ENCODE results near the gene GNA15. TPM values are rescaled to one million over a fixed set of nuclear protein-coding genes. Genes with fewer than 3 reads are reported as not detected.

Gene GNA15
- total and polyA plus RNA-seq, 2 of the 8 experiments (the other 6 are each of a cell fraction or from before 2014, with no cell fraction given): 0.26 to 0.45 TPM

GRCh38 chr19:3117716-3118115 lies 18.1 kb upstream of the GNA15 start (continued):
- TF ChIP-seq, protein P1, sequence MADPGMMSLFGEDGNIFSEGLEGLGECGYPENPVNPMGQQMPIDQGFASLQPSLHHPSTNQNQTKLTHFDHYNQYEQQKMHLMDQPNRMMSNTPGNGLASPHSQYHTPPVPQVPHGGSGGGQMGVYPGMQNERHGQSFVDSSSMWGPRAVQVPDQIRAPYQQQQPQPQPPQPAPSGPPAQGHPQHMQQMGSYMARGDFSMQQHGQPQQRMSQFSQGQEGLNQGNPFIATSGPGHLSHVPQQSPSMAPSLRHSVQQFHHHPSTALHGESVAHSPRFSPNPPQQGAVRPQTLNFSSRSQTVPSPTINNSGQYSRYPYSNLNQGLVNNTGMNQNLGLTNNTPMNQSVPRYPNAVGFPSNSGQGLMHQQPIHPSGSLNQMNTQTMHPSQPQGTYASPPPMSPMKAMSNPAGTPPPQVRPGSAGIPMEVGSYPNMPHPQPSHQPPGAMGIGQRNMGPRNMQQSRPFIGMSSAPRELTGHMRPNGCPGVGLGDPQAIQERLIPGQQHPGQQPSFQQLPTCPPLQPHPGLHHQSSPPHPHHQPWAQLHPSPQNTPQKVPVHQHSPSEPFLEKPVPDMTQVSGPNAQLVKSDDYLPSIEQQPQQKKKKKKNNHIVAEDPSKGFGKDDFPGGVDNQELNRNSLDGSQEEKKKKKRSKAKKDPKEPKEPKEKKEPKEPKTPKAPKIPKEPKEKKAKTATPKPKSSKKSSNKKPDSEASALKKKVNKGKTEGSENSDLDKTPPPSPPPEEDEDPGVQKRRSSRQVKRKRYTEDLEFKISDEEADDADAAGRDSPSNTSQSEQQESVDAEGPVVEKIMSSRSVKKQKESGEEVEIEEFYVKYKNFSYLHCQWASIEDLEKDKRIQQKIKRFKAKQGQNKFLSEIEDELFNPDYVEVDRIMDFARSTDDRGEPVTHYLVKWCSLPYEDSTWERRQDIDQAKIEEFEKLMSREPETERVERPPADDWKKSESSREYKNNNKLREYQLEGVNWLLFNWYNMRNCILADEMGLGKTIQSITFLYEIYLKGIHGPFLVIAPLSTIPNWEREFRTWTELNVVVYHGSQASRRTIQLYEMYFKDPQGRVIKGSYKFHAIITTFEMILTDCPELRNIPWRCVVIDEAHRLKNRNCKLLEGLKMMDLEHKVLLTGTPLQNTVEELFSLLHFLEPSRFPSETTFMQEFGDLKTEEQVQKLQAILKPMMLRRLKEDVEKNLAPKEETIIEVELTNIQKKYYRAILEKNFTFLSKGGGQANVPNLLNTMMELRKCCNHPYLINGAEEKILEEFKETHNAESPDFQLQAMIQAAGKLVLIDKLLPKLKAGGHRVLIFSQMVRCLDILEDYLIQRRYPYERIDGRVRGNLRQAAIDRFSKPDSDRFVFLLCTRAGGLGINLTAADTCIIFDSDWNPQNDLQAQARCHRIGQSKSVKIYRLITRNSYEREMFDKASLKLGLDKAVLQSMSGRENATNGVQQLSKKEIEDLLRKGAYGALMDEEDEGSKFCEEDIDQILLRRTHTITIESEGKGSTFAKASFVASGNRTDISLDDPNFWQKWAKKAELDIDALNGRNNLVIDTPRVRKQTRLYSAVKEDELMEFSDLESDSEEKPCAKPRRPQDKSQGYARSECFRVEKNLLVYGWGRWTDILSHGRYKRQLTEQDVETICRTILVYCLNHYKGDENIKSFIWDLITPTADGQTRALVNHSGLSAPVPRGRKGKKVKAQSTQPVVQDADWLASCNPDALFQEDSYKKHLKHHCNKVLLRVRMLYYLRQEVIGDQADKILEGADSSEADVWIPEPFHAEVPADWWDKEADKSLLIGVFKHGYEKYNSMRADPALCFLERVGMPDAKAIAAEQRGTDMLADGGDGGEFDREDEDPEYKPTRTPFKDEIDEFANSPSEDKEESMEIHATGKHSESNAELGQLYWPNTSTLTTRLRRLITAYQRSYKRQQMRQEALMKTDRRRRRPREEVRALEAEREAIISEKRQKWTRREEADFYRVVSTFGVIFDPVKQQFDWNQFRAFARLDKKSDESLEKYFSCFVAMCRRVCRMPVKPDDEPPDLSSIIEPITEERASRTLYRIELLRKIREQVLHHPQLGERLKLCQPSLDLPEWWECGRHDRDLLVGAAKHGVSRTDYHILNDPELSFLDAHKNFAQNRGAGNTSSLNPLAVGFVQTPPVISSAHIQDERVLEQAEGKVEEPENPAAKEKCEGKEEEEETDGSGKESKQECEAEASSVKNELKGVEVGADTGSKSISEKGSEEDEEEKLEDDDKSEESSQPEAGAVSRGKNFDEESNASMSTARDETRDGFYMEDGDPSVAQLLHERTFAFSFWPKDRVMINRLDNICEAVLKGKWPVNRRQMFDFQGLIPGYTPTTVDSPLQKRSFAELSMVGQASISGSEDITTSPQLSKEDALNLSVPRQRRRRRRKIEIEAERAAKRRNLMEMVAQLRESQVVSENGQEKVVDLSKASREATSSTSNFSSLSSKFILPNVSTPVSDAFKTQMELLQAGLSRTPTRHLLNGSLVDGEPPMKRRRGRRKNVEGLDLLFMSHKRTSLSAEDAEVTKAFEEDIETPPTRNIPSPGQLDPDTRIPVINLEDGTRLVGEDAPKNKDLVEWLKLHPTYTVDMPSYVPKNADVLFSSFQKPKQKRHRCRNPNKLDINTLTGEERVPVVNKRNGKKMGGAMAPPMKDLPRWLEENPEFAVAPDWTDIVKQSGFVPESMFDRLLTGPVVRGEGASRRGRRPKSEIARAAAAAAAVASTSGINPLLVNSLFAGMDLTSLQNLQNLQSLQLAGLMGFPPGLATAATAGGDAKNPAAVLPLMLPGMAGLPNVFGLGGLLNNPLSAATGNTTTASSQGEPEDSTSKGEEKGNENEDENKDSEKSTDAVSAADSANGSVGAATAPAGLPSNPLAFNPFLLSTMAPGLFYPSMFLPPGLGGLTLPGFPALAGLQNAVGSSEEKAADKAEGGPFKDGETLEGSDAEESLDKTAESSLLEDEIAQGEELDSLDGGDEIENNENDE (IDR thresholded peaks at IDR 0.05; ENCODE audit: insufficient replicate concordance, low read length): no peak
- no peak for TF ChIP-seq RFX5 (IDR thresholded peaks at IDR 0.05; ENCODE audit: borderline replicate concordance, low read depth, low read length)
- no peak for TF ChIP-seq TAF1 (IDR thresholded peaks at IDR 0.05; ENCODE audit: low read depth, low read length)
- no peak for TF ChIP-seq RBBP5 (IDR thresholded peaks at IDR 0.05; ENCODE audit: borderline replicate concordance, low read depth, low read length)
- no peak for TF ChIP-seq TBP (IDR thresholded peaks at IDR 0.05; ENCODE audit: low read depth, low read length)
- no peak for TF ChIP-seq EP300 (IDR thresholded peaks at IDR 0.05; ENCODE audit: borderline replicate concordance in 1 of 2, low read depth in 2 of 2, low read length in 2 of 2)
- TF ChIP-seq CHD2 (IDR thresholded peaks at IDR 0.05; ENCODE audit: low read length): no peak
- no peak for TF ChIP-seq CREB1 (IDR thresholded peaks at IDR 0.05)
- TF ChIP-seq TCF12 (IDR thresholded peaks at IDR 0.05; ENCODE audit: low read depth, low read length): no peak
- TF ChIP-seq KDM1A (IDR thresholded peaks at IDR 0.05; ENCODE audit: borderline replicate concordance, low read length): no peak
- TF ChIP-seq RXRA (IDR thresholded peaks at IDR 0.05; ENCODE audit: insufficient read depth, low read depth, low read length): no peak
- TF ChIP-seq RAD21 (IDR thresholded peaks at IDR 0.05 in 1 of 2, conservative IDR thresholded peaks at IDR 0.05 in 1 of 2; ENCODE audit: low read depth in 2 of 2, low read length in 2 of 2): no peak
- TF ChIP-seq SP2 (IDR thresholded peaks at IDR 0.05; ENCODE audit: low read length): no peak
